Peyer's patch (tissue), 4 donors: ENCODE data around the gene BACH2.

Source experiments
- POLR2A ChIP-seq, 2 donors: fragments of 450-650 bp; IDR thresholded peaks; one replicate each; pipeline ENCODE4 v1.5.1; 2017; ENCODE audit warnings: antibody characterized with exemption in 2 of 2, mild to moderate bottlenecking in 2 of 2, moderate library complexity in 2 of 2
- TF ChIP-seq, protein P1 (sequence below), 6 experiments: fragments of 450-650 bp in 4 of 6; fragments of 200-600 bp in 2 of 6; sonication (generic) in 1 of 6; IDR thresholded peaks; one replicate each; pipeline ENCODE4 v1.5.1; 2017 to 2019; ENCODE audit warnings: antibody characterized with exemption in 6 of 6, mild to moderate bottlenecking in 3 of 6, moderate library complexity in 1 of 6

DNA sequence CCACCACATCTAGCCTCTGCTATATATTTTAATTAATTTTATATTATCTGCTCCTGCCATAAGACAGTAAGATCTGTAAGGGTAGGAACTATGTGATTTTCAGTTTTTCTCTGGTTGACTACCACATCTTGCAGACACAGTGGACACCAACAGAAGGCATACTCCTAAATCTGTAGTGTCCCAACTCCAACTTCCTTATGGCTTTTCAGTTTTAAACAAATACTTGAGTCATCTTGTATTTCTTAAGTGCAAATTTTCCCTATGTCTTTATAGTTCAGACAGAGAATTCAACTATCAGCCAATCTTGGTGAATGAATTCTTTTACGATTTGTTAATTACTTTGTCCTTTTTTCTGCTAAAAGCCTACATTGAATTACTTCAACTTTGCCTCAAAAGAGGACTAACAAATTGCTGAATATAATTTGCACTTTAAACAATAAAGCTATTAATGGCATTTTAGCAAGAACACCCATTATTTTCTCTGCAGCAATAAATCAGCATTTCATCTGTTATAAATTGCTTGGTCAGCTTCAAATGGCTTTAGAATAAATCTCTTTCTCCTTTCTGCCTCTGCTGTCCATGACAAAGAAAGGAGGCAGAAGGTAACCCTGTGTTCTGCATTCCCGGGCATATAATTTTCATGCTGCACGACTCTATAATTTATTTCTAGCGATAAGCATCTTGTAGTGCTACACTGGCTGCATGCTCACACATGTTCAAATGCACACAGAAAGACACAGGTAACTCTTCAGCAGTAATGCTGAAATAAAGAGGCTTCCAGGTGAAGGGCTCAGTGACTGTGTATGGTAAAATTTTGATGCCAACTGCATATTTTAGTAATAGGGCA, 144.8 kb downstream of the BACH2 start:
- TF ChIP-seq, protein P1, sequence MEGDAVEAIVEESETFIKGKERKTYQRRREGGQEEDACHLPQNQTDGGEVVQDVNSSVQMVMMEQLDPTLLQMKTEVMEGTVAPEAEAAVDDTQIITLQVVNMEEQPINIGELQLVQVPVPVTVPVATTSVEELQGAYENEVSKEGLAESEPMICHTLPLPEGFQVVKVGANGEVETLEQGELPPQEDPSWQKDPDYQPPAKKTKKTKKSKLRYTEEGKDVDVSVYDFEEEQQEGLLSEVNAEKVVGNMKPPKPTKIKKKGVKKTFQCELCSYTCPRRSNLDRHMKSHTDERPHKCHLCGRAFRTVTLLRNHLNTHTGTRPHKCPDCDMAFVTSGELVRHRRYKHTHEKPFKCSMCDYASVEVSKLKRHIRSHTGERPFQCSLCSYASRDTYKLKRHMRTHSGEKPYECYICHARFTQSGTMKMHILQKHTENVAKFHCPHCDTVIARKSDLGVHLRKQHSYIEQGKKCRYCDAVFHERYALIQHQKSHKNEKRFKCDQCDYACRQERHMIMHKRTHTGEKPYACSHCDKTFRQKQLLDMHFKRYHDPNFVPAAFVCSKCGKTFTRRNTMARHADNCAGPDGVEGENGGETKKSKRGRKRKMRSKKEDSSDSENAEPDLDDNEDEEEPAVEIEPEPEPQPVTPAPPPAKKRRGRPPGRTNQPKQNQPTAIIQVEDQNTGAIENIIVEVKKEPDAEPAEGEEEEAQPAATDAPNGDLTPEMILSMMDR (IDR thresholded peaks at IDR 0.05), result no peak
- no peak for TF ChIP-seq POLR2A (IDR thresholded peaks at IDR 0.05)
